Measurements from ENCODE around the gene RAI14.
A peak's percentile ranks its signal among the peaks of the same experiment; 100 is the strongest.

Gene RAI14

DNA sequence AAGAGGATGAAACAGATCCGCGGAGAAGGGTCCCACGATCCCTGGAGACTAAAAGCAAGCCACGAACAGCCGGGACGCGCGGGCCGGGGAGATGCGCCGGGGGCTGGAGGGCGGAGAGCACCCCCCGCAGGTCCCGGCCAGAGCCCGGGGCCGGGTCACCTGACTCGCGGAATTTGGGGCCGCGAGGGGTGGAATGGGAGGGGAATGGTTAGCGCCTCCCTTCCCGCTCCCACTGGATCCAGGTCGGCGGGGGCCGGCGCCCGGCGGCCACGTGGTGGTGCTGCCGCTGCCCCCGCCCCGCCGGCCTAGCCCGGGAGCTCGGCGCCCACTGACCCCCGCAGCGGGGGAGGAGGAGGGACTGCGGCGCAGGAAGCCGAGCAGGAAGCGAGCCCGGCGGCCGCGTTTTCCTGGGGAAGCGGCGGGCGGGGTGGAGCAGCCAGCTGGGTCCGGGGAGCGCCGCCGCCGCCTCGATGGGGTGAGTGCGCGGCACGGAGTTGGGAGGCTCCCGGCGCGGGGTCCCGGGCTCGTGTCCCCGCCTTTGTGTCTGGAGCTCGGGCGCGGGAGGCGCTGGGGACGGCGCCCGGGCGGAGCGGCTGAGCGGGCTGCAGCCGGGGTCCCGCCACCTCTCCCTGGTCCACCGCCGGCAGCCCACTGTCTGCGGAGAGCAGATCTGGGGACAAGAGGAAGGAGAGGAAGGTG lies at the start of gene RAI14:
Gene RAI14, plus strand, starts transcription at position 328 of the 699 bp plus-strand sequence. CDS start 30,592 bp downstream, outside the sequence.
- DNase-seq = peak; percentile 52

DNA sequence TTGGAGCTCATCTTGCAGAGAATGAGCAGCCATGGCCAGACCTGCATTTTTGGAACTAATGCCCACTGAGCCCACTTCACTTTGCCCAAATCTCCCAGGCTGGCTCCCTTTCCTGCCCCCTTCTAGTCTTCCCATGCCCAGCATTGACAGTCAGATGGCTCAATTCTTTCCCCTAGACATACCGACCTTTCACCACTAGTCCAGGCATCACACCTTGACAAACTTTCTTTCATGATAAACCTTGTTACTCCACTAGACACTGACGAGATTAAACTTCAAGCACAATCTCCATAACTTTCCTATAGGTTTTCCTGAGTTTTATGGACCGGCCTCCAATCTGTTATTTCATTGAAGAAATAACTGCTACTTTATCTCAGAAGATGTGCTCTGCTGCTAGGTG lies 47.8 kb upstream of the RAI14 start:
- DNase-seq = no peak

DNA sequence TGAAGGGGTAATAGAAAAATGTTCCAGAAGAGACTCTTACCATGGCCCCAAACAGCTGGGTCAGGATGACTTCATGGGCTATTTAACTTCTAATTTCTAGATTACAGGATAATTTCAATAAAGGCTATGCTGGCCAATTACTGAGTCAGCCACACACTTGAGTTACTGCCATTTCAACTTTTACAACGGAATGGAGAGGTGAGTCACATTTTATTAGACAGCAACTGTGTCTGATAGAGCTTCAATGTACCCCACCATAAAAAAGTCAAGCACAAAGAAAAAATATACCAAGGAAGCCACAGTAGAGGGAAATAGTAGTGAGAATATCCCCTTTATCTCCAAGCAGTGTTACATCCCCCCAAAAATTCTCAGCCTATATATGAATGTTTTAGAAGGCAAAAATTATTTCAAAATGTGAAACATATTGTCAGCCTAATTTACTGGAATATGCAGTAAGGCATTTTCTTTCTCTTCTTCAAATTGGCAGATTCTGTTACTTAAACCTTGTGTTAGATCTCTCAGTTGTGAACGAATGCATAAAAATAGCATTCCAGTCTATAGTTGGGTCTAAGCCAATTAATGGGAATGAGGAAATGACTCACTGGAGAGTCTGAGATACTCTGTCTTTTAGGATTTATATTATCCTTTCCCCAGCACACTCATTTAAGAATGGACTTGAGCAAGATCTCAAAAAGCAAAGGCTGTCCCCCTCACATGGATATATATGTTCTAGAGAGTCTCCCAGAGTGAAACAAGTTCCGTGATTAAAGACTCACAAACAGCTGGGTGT lies 47.1 kb upstream of the RAI14 start:
- no peak for DNase-seq

DNA sequence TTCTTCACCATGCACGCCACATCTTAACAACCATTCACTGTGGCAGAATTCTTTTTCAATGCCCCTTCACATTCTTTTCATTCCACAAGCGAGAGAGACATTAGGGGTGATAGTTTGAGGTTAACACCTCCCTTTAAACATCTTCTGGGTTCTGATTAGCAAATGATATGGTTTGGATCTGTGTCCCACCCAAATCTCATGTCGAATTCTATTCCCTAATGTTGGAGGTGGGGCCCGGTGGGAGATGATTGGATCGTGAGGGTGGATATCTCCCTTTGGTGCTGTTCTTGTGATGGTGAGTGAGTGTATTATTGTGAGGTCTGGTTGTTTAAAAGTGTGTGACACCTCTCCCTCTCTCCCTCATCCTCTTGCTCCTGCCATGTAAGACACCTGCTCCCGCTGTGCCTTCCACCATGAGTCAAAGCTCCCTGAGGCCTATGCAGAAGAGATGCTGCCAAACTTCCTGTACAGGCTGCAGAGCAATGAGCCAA lies 46.1 kb upstream of the RAI14 start:
- no peak for DNase-seq

DNA sequence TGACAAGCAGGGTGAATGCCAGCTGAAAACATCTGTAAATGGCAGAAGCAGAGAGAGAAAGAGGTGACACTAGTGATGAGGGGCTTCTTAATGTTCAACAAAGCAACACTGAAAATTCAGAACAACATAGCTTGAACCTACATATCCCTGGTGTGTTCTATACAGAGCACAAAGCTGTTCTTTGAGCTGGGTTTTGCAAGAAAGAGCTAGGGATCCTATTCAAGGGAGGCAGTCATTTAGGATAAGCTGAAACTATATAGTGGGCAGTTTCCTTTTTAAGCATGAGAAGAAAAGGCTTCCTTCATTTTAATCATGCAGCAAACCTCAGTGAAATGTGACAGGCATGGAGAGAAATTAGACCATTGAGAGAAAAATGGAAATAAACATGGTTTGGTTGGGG lies 45.6 kb upstream of the RAI14 start:
- DNase-seq = no peak

DNA sequence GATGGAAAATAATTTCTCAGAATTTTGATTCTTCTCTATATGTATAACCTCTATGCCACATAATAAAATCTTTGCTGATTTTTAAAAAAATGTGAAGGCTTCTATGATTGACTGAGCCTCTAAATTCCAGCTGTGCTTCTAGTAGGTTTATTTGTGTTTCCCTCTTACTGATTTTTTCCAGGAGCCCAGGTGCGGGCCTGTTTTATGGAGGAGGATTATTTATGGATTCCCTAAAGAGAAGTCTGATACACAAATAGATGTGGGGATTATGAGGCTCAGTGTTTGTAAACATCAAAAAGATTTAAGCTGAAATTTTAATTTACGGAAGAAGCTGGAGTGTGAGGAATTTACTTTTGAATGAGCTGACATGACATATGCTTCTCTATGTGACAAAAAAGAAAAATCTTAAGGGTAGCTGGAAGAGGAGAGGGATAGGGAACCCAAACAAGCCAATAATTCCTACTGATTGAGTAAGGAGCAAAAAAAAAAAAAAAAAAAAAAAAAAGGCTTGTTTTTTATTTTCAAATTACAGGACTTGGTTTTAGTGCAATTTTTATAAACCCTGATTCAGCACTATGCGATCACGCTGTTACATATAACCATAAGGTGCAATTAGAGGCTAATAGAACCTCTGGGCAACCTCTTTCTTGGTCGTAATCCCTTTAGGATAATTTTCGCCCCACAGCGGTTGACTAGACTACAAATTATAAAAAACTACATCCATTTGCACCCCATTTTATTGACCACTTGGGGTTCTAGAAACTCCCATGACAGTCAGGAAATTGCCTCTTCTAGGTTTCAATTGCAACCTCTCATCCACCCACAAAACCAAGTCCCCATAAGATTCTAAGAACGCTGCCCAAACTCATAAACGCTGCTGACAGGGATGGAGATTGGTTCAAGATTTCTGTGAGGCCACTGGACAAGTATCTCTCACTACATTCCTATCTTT lies 44.4 kb upstream of the RAI14 start:
- DNase-seq = no peak

DNA sequence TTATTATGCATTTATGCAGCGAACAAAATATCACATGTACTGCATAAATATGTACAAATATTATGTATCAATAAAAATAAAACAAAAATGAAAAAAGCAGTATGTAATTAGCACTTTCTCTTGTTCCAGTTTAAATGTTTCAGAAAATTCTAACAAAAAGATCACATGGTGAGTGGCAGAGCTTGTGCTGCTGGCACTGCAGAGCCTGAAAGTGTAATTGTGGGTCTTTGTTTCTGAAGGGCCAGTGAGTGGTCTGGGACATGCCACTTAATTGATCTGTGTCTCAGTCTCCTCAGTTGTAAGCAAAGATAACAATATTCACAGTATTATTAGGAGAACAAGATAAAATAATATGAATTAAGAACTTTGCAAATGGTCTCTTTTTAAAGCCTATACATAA lies 39.5 kb upstream of the RAI14 start:
- no peak for DNase-seq

DNA sequence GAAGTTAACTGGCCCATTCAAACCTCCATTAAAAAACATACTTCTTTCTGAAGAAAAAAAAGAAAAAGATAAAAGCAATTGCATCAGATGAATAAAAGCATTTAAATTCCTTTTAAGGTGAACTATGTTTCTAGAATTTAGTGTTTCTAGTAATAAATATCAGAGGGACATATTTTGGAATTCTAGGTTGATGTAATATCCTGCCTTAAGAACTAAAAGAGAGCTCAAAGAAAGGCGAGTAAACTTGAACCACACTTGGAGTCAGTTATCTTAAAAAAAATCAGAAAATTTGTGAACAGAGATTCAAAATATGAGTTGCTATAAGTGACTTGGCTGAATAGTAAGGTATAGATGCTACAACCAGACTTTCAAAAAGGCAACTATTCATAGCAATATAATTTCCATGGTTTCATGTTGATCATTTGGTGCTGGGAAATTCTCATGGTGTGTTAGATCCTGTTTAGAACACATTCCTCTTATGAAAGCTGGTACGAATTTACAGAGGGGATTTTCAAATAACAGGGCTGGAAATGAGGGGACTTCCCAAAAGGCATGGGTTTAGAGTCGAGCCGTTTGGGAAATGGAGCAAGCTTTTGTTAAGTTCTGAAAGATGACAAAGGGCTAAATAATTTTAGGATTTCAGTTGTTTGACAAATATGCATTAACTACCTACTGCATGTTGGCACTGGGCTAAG lies 37.6 kb upstream of the RAI14 start:
- no peak for DNase-seq

DNA sequence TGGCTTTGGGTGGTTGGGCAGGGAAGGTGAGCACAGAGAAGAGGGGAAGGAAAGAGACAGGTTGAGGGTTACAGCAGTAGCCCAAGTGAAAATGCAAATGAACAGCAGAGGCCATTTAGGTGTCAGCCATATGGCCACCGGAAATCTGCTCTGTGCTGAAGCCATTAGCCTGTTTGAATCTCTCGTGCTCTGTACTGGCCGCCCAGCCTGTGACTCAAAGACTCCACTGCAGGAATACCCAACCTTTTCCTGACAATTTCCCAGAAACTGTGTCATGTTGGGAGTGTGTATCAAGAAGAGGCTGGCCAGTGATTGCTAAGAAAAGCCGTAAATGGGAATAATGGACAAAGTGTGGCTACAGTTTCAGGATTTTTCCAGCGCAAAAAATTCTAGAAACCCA lies 35.9 kb upstream of the RAI14 start:
- no peak for DNase-seq

DNA sequence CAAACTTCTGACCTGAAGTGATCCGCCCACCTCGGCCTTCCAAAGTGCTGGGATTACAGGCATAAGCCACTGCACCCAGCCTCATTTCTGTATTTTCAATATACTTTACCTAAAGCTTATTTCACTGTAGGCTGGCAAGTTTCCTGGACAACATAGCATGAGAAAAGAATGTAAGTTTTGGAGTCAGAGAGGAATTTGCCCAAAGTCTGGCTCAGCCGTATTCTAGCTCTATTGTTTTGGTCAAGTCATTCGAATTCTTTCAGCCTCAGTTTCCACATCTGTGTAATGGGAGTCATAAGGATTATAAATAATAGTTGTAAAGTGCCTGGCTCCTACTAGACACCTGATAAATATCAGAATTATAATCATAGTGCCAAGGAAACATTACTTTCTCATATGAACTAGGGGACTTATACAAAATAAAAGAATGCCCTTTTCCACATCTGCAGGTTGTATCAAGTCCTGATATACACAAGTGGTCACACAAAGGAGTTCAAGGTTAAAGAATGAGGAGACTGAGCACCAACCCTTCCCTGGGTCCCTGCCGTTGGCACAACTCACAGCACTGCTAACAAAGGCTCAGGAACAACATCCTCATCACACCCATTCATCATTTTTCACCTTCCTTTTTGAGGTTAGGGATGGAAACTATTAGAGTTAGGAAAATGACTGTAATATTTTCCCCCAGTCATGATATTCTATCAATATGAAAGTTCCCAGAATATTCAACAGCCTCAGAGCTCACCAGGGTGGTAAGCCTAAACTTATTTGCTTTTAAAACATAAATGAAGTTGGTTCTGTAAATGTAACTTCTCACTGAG lies 34.6 kb upstream of the RAI14 start:
- no peak for DNase-seq

DNA sequence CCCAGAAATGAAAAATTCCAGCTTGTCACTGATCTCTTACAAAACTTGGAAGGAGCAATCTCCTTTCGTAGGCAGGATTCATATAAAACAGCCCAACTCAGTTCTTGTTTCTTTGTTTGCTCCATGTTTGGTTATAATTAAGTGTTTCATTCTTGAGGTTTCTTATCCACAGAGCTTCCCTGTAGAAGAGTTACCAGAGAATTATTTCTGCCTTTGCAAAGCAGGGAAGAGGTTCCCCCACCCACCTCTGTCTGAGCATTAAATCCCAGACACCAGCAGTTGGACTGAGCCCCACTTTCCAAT lies 34.1 kb upstream of the RAI14 start:
- no peak for DNase-seq

DNA sequence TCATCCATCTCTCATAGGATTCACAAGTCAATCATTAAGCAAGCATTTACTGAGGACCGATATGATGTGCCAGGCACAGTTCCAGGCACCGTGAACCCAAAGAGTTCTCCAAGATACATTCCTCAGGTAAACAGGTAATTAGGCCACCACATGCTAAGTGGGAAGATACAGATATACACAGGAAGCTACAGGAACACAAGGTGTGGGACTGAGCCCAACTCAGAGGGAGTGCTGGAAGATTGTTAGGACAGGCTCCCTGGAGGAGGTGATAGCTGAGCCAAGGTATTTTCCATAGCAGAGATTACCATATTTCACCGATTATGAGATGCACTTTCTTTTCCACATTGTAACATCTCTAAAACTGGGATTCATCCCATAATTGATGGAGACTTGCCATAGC lies 31.4 kb upstream of the RAI14 start:
- DNase-seq = no peak

DNA sequence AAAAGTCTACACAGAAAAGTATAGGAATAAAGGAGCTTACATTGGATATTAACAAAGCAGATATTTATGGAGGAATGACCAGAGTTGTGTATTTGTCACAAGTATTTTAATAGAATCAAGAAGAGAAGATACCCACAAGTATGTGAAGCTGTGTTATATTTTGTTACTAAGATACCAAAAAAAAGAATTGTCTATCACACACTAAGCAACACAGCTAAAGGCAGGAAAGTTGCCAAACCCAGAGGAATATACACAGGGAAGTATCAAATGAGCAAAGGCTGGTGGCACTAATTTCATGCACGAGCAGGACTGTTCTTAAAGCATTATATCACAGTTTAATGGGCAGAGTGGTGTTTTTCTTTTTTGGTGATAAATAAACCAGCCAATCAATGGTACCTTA lies 30.9 kb upstream of the RAI14 start:
- DNase-seq = no peak

DNA sequence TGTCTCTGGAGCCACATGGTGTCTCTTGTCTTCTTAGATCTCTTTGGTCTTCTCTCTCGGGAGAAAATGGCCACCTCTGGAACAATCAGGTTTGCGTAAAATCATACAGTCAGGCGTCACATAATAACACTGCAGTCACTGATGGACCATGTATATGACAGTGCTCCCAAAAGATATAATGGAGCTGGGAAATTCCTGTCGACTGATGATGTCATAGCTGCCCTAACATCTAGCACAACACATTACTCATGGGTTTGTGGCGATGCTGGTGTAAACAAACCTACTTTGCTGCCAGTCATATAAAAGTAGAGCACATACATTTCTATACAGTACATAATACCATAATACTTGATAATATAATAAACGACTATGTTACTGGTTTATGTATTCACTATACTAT lies 30.1 kb upstream of the RAI14 start:
- DNase-seq = no peak

DNA sequence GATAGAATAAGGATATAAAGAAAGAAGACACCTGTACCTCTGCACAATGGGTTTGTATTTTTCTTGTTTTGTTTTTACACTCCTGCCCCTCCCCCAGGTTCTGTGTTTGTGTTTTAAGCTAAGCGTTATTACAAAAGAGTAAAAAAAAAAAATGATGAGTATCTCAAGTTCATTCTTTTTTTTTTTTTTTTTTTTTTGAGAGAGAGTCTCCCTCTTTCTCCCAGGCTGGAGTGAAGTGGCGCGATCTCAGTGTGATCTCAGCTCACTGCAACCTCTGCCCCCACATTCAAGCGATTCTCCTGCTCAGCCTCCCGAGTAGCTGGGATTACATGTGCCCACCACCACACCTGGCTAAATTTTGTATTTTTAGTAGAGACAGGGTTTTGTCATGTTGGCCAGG lies 29.4 kb upstream of the RAI14 start:
- no peak for DNase-seq

DNA sequence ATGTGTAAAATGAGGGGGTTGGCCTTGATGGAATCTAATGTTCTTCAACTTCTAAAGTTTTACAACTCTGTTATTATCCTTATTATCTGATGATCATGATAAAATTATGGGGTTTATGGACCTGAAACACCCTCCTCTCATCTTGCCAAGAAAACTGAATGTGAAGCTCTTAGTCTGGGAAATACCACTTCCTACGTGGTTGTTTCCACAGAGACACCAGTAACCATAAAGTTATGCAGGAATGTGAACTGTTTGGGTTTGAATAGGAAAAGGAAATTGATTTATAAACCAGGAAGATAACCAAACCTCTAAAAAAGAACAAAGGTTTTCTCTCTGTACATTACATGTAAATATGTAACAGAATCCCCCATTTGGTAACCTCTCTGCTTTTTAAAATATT lies 28.3 kb upstream of the RAI14 start:
- no peak for DNase-seq

DNA sequence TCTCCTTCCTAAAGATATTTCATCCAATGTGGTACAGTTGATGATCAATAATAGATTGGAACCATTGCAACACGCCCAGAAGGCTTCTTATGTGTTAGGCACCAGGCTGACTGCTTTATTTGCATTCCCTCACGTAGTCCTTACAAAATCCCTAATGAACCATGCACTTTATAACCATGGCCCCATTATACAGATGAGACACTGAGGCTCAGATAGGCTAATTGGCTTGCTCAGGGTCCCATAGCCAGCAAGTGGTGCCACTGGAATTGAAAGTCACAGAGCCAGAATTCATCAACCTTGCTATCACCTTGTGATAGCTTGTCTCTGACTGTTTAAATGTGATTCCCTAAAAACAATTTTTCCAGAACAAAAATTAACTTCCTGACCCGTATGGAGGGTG lies 27.8 kb upstream of the RAI14 start:
- DNase-seq = no peak

DNA sequence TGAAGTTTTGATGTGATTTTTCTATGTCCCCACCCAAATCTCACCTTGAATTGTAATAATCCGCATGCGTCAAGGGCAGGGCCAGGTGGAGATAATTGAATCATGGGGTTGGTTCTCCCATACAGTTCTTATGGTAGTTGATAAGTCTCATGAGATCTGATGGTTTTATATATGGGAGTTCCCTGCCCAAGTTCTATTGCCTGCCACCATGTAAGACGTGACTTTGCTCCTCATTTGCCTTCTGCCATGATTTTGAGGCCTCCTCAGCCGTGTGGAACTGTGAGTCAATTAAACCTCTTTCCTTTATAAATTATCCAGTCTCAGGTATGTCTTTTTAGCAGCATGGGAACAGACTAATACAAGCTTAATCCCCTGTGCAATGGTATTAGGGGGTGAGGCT lies 25.5 kb upstream of the RAI14 start:
- DNase-seq = no peak

DNA sequence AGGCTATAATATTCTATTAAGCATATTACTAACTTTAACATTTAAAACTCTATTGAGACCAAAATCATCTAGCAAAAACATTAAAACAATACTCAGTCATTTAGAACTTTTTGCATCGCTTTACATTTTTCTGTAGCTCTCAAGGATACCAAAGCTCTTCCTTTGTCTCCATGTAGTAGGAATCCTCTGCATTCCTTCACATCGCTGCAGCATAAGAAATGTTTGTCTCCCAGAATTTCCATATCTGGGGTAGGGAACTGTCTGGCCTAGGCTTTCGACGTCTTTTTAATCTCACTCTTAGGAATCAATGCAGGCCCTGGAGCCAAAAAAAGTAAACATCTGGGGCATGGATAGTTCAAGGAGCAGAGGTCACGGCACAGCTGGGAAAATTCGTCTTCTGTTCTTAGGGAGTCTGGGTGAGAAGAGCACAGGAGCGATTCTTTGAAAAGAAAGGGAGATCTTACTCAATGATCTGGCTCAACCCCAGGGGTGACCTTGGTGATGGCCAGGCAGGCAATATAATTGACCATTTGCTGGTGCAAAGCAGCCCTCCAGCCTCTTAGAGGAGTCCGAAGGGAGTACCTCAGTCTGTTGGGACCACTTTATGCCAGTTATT lies 23.2 kb upstream of the RAI14 start:
- DNase-seq = no peak

DNA sequence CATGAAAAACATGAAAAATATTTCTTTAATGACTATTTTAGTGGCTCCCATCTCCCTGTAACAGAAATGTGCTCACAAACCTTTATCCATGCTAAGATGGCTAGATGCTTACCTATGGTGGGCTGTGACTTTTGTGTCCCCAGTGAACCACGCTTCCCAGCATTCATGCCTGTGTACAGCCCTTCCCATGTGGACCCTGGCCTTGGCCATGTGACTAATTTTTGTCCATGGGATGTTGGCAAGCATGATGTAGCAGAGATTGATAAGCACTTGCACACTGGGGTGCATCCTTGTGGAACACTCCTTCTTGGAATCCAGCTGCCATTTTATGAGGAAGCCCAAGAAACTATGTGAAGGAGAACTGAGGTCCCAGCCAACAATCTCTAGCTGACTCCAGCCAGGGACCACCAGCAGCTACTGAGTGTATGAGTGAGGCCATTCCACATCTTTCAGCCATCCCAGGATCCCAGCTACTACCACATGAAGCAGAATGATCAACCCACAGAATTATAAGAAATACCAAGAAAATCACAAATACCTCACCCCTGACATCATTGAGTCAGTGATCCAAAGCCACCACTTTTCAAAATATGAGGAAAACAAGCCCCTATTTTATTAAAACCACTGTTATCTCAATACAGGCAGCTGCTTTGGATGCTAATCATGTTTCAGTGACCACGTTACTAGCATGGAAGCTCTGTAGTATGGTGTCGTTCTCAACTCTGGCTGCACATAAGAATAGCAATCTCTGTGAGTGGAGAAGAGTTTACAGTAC lies 16.1 kb upstream of the RAI14 start:
- DNase-seq = no peak
